Stimulated activated CD8-positive, alpha-beta memory T cell treated with anti-CD3 and anti-CD28 coated beads, Interleukin-4, amount 100 ng/mL, for 24 hours (primary cell): ENCODE data around the gene CMTM7.

Experiments used
- DNase-seq: peaks from one replicate; pipeline ENCODE4 v3.0.0-alpha.2; 2020; ENCODE audit warnings: low read depth

The CMTM7 gene, protein sequence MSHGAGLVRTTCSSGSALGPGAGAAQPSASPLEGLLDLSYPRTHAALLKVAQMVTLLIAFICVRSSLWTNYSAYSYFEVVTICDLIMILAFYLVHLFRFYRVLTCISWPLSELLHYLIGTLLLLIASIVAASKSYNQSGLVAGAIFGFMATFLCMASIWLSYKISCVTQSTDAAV

GRCh38 chr3:32391643-32392535, at the start of gene CMTM7:
Gene CMTM7, plus strand, starts transcription at chr3:32391853. Its CDS starts 54 bp downstream, at chr3:32391907.
- DNase-seq: peak; percentile 26

DNA sequence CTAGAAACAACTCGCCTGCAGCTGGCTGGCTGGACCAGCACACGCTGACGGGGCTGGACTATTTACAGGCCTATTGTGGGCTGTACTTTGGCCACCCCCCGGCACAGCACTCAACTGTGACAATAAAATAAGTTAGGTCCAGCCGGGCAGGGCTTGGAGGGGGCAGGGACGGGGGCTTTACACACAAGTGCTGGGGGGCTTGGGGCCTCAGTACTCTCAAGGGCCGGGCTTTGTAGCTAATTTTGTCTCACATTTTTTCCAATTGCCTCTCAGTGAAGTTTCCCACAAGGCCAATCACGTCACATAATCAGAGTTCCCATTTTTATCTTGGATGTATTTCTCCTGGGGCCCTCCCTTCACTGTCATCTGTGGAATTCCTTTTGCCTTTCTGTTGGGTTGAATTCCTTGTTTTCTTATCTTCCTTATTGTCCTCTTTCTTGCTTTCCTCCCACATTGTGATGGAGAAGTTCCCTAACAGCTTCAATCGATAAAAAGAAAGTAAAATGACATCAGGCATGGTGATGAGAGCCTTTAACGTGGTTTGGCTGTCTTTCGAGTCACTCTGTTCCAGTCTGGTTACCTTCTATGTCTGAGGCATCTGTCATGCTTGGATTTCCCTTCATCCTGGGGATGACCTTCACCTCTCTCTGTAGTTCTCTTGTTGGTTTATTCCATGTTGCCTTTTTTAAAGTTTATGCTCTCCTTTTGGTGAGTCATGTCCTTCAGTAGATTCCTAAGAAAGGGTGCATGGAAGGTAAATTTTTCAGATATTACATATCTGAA, 44.1 kb upstream of the CMTM7 start:
- DNase-seq: no peak

DNA sequence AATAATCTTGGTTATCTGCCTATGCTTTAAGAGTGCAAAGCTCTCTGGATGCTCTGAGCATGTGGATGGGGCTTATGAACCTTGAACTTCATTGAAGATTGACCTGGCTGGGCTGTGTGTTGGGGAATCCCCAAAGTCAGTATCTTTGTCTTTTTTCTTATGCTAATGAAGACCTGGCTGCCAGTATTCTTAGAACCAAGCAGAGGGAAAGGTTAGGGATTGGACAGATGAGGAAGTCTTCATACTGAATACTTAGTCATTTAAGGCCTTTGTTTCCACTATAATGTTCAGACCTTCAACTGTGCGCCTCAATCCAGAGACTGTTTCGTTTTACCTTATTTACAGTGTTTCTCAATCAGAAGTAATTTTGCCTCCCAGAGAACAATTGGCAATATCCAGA, 42.5 kb upstream of the CMTM7 start:
- no peak for DNase-seq

- no peak for DNase-seq
Observed at GRCh38 chr3:32352563-32352962, 39.1 kb upstream of the CMTM7 start.

- DNase-seq: no peak
Observed at GRCh38 chr3:32353351-32353750, 38.3 kb upstream of the CMTM7 start.

- no peak for DNase-seq
Observed at GRCh38 chr3:32354362-32354778, 37.3 kb upstream of the CMTM7 start.

- no peak for DNase-seq
Observed at GRCh38 chr3:32355751-32356291, 35.8 kb upstream of the CMTM7 start.

GRCh38 chr3:32359766-32360492, 31.7 kb upstream of the CMTM7 start:
- no peak for DNase-seq

- DNase-seq: no peak
Observed at GRCh38 chr3:32360493-32360827, 31.2 kb upstream of the CMTM7 start.

DNA sequence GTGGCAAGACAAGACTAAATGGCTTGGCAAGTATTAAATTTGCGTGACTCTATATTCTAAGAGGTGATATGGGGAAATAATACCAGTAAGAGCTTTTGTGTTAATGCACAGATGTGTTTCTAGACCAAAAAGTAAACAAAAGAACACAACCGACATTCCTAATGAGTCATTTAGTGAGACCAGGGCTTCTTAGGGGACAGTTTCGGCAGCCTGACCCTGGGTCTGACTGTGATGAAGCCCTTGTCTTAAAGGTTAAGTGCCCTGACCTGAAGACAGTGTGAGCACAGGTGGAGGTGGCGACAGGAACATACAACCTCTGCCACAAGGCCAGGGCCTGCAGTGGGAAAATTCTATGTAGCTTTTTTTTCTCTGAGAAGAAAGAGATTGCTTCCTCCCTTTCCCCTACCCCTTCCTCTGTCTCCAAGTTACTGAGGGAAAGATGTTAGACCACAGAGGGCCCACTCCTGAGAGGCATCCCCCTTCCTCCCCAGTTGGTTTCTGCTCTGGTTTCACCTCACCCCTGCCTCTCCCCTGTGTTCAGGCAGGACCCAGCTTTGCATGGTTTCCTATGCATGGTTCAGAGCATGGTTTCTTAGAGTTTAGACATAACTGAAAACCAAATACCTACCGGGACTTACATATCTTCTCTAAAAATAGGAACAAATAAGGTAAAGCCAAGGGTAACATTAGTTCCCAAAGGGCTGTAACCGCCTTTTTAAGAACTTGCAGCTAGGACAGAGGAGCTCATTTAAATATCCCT, 24.8 kb upstream of the CMTM7 start:
- no peak for DNase-seq

GRCh38 chr3:32367442-32367841, 24.2 kb upstream of the CMTM7 start:
- no peak for DNase-seq

- DNase-seq: no peak
Observed at GRCh38 chr3:32371461-32372212, 20.0 kb upstream of the CMTM7 start.

DNA sequence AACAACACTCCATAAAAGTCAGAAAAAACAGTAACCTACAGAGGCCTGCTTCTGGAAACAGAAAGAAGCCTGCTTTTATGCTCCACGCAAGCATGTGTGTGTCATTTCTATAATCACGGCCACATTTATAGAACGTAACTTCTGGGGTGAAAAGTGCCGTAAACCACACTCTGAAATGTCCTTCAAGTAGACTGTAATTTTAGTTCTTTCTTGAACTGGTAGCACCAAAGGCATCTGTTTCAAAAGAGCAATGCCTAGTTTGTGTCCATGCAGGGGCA, 19.5 kb upstream of the CMTM7 start:
- no peak for DNase-seq

- DNase-seq: no peak
Observed at GRCh38 chr3:32373276-32373675, 18.4 kb upstream of the CMTM7 start.

- no peak for DNase-seq
Observed at GRCh38 chr3:32373844-32374243, 17.8 kb upstream of the CMTM7 start.

DNA sequence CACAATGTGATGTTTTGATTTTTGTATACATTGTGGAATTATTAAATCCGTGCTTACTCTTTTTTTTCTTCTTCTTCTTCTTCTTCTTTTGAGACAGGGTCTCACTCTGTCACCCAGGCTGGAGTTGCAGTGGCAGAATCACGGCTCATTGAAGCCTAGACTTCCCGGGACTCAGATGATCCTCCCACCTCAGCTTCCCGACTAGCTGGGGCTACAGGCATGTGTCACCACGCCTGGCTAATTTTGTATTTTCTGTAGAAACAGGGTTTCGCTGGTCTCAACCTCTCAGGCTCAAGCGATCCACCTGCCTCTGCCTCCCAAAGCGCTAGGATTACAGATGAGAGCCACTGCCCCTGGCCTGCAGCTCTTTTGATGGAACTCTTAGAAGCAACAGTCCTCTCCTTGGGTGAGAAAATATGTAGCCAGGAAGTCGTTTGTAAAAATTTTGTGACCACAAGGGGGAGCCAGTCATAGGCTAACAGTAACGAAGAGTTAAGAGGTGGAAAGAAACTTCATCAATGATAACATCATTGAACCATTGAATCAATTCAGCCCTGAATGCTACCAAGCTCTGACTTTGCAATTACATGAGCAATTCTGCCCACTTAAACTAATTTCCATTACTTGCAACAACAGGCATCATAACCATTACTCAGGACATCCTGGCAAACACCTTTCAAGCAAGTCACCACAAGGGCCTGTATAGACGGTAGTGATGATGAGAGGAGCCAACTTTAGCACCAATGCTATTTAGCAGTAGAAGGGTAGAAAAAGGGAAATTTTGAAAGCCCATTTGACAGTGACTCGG, 16.7 kb upstream of the CMTM7 start:
- DNase-seq: no peak

DNA sequence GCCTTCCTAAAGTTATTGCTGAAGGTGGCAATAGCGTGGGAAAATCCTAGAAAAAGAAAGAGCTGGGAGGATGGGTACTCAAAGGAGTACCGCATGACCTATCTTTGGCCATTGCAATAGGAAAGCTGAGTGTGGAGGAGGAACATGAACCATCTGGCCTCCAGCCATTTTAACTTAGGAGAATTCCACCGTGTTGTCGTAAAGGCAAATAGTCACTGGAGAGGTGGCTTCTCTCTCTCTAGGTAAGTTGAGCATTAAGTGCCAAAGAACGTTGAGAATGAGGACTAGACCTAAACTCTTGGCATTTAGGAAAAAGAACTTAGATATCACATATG, 16.1 kb upstream of the CMTM7 start:
- no peak for DNase-seq

DNA sequence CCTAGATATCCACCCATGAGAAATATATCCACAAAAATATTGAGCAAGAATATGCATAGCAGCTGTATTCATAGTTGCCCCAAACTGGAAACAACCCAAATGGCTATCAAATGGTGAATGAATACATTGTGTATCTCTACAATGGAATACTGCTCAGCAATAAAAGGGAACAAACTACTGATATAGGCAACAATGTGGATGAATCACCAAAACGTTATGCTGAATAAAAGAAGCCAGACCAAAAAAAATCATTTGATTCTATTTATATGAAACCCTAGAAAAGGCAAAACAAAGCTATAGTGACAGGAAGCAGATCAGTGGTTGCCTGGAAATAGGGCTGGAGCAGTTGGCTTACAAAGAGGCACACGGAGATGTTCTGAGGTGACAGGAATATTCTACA, 15.5 kb upstream of the CMTM7 start:
- DNase-seq: no peak

DNA sequence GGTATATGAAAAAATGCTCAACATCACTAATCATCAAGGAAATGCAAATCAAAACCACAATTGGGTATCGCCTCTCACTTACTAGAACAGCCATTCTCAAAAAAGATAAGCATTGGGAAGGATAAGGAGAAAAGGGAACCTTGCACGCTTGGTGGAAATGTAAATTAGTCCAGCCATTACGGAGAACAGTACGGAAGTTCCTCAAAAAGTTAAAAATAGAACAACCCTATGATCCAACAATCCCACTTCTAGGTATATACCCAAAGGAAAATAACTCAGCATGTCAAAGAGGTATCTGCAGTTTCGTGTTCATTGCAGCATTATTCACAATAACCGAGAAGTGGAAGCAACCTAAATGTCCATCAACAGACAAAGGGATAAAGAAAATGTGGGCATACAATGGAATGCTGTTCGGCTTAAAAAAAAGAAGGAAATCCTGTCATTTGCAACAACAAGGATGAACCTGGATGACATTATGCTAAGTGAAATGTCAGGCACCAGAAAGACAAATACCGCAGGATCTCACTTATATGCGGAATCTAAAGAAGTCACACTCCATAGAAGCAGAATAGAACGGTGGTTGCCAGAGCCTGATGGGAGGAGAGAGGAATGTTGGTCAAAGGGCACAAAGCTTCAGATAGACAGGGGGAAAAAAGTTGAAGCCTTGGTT, 11.7 kb upstream of the CMTM7 start:
- no peak for DNase-seq
